Stimulated activated CD8-positive, alpha-beta memory T cell treated with anti-CD3 and anti-CD28 coated beads, Interleukin-4, amount 100 ng/mL, for 4 hours (primary cell): ENCODE data around the gene MGAT4A.
"Not testable (repeated sequence)": the region's sequence is repeated elsewhere in the genome, so short reads cannot be mapped to it uniquely, and the experiment has no call there.

Source experiments
- DNase-seq, 2 donors: peaks; one replicate each; pipeline ENCODE4 v3.0.0-alpha.2; 2020; ENCODE audit warnings: low read depth in 2 of 2, low spot score in 1 of 2

The MGAT4A gene

GRCh38 chr2:98730707-98731040, 258 bp downstream of the MGAT4A start:
- DNase-seq: peak in 1 of 2 donors; percentile 32

- peak; percentile 20 to 33 for DNase-seq
These were observed 752 bp downstream of the MGAT4A start for GRCh38 chr2:98730053-98730706.

DNA sequence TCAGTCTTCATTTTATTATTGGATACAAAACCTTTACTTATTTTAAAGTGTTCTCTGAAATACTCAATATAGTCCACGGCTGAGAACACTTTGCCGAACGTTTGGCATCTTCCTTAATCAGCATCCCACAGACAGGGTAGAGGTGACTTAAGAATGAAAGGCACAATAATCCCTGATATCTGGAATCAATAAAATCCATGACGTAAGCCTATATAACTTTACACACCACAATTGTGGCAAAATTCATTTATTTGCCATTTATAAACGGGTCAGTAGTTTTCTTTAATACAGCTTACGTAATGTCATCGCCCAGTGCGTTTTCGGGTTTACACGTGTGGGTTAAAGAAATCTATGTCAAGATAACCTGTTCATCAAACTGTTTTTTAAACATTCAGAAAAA, 1.3 kb downstream of the MGAT4A start:
- DNase-seq: no peak

DNA sequence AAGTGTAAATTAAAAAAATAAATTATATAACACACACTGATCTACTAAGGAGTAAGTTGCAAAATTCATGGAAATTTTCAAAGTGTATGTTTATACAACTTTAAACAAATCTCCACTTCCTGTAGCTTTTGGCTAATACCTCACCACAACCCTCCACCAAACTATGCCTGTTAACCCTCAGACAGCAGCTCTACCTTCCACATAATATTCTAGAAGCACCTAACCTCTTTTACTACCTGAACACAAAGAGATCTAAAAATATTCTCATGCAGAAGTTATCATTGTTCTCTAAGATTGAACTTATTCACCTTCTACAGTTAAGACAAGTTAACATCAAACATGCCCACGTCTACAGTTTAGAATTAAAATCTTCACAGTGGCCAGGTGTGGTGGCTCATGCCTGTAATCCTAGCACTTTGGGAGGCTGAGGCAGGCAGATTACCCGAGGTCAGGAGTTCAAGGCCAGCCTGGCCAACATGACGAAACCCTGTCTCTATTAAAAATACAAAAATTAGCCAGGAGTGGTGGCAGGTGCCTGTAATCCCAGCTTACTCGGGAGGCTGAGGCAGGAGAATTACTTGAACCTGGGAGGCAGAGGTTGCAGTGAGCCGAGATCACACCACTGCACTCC, 2.7 kb downstream of the MGAT4A start:
- DNase-seq: not testable (repeated sequence)

DNA sequence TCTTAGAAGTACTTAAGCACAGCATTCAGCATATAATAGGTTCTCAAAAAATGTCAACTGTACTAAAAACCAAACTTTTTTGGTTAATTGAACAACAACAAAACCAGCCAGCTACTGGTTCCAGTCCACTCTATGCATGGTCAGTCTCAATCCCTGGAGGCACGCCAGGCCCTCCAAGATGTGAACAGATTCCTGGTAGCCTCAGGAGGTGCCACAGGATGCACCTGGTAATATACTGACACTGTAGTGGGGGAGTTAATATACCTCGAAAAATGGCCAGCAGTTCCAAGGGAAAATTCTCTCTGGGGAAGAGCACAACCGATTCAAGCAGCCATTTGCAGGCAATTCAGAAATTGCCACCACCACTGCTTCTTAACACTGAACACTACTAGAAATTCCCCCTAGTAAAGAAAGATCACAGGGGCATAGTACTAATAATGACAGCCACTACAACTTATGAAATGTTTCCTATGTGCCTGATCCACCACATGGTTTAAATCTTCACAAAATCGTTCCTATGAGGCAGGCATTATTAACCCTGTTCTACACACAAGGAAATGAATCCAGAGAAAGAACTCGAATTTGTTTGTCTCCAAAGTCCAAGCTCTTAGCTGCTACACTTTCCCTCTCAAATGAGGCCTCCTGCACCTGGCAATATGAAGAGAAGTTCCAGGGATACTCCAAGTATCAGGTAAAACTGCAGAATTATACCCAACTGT, 3.4 kb downstream of the MGAT4A start:
- DNase-seq: no peak

GRCh38 chr2:98726735-98727368, 4.1 kb downstream of the MGAT4A start:
- no peak for DNase-seq

- DNase-seq: no peak
These were observed 4.7 kb downstream of the MGAT4A start for GRCh38 chr2:98726205-98726604.

DNA sequence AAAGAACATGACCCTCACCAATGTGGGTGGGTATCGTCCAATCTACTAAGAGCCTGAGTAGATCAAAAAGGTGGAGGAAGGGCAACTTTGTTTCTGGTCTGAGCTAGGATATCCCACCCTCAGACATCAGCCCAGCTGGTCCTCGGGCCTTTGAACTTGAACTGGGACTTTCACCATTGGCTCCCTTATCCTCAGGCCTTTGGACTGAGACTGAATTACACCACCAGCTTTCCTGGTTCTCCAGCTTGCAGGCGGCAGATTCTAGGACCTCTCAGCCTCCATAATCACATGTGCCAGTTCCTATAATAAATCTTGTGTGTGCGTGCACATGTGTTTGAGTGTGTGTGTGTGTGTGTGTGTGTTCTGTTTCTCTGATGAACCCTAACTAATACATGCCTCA, 10.6 kb downstream of the MGAT4A start:
- DNase-seq: no peak

DNA sequence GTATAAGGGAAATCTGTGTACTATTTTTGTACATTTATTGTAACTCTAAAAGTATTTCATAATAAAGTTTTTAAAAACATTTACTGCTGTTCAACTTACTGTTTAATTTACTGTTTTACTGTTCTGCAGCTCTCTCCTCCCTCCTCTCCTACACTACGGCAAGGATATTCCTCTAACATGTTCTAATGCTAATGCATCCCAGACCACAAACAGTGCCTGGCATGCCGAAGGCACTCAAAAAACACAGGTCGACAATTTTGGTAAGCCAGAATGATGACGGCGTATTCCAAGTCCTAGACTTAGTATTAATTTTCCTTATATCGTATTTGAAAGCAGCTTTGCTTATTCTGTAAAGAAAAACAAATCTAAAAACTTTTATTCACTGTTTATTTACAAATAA, 13.3 kb downstream of the MGAT4A start:
- DNase-seq: no peak

DNA sequence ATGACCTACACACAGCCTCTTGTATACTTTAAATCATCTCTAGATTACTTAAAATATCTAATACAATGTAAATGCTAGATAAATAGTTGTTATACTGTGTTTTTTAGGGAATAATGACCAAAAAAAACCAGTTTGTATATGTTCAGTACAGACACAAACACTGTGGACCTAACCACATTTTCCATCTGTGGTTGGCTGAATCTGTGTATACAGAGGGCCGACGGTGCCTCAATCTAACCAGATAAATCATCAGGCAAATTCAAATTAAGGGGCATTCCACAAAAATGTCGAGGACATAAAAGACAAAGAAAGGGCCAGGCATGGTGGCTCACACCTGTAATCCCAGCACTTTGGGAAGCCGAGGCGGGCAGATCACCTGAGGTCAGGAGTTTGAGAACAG, 14.1 kb downstream of the MGAT4A start:
- no peak for DNase-seq

GRCh38 chr2:98715812-98716451, 15.0 kb downstream of the MGAT4A start:
- DNase-seq: no peak

DNA sequence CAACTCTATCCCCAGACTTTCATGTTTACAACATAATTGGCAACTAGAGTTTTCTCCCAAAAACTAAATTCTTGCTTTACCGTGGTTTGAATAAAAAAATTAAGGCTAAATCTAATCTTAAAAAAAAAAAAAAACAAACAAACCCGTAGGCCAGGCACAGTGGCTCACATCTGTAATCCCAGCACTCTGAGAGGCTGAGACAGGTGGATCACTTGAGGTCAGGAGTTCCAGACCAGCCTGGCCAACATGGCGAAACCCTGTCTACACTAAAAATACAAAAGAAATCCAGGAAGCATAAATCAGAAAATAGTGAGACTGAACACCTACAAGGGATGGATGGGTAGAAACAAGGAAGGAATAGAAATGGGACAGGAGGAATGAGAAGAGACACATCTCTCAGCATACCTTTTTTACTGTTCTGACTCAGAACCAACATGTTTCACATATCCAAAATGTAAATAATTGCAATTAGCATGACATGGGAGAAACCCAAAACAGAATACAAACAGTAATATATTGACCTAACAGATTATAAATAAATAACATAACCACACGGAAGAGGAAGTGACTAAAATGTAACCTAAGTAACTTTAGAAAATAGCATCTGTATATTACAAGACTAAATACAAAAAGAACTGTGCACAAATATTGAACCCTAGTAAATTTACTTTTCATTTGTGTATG, 17.5 kb downstream of the MGAT4A start:
- DNase-seq: no peak

DNA sequence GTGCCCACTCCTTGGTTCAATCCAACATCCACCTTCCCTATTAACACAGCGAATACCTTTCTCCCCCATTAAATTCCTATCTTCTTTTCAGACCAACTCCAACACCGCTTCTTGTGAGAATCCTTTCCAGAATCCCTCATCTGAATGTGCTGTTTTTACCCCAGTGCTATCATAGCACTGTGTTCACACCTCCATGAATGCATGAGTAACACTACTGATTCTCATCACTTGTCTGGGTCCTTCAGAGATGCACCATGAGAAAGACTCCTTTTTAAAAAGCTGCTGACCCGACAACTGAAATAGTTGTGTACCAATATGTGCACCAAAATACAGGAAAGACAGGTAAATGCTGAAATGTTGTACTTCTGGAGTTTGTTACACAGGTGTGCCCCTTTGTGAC, 18.8 kb downstream of the MGAT4A start:
- no peak for DNase-seq

DNA sequence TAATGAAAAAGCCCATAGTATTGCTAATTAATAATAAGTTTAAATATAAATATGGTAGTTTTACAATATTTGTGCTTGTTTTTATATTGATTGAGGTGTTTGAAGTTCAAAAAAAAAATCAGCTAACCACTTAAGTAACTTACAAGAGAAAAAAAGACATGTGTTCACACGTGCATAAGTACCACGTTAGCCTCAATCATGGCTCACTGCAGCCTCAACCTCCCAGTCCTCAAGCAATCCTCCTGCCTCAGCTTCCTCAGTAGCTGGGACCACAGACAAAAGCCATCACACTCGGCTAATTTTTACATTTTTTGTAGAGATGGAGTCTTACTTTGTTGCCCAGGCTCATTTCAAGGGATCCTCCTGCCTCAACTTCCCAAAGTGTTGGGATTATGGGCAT, 19.4 kb downstream of the MGAT4A start:
- DNase-seq: no peak

- DNase-seq: no peak
These were observed 20.2 kb downstream of the MGAT4A start for GRCh38 chr2:98710734-98711133.

GRCh38 chr2:98709535-98709934, 21.4 kb downstream of the MGAT4A start:
- DNase-seq: no peak

GRCh38 chr2:98708396-98709186, 22.3 kb downstream of the MGAT4A start:
- no peak for DNase-seq

- DNase-seq: no peak
These were observed 24.3 kb downstream of the MGAT4A start for GRCh38 chr2:98706591-98706990.

- no peak for DNase-seq
These were observed 25.7 kb downstream of the MGAT4A start for GRCh38 chr2:98705333-98705617.

DNA sequence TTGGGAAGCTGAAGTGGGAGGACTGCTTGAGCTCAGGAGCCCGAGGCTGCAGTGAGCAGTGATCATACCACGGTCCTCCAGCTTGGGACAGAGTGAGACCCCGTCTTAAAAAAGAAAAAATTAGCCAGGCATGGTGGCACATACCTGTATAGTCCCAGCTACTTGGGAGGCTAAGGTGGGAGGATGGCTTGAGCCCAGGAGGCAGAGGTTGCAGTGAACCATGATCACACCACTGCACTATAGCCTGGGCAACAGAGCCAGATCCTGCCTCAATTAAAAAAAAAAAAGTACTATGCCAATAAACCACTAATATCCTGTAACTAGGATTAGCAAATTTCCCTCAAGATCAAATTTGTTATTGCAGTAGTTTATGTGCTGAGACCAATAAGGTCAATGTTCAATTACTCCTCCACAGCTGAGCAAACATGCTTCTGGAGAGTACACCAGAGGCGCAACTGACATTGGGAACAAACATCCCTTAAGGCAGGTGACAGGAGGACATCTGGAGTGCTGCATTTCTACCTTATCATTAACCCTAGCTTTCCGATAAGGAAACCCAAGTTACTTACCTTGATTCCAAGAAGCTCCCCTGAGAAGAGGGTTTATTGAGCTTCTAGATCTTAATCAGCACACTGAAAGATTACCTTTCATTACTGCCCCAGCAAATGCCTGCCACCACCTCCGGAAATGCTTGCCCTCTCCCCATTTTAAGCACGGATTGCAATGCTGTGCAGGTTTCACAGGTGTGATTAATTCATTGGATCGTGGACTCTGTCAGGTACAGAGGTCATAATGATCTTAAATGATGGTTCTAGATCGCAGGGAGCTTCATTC, 26.2 kb downstream of the MGAT4A start:
- DNase-seq: no peak
